Epithelial cell of proximal tubule (primary cell): ENCODE measurements around the gene C1QL4. TPM values are rescaled to one million over a fixed set of nuclear protein-coding genes. Genes with fewer than 3 reads are reported as not detected.
A peak's percentile ranks its signal among the peaks of the same experiment; 100 is the strongest.

Source experiments
- DNase-seq: peaks from one replicate; pipeline ENCODE4 v3.0.0-alpha.2; 2011; ENCODE audit warnings: low read depth
- H3K4me3 ChIP-seq: 2 replicates; pipeline ENCODE4 v1.5.1; 2011; ENCODE audit warnings: low read depth, mild to moderate bottlenecking, low read length
- total RNA-seq: library from RNA; depleted of rRNA; stranded (reverse); fragments of >200 nt; gene quantifications from 2 replicates; pipeline ENCODE4 v1.2.3, GENCODE V29; 2015
- TF ChIP-seq, protein P1 (sequence below): conservative IDR thresholded peaks from 2 replicates; pipeline ENCODE4 v1.5.1; 2012; ENCODE audit warnings: low read depth, mild to moderate bottlenecking, low read length

Gene C1QL4
- total RNA-seq, 1 donor from 2014 or later = not detected

- DNase-seq = no peak
- no peak overlapping the region for H3K4me3 ChIP-seq
- TF ChIP-seq, protein P1, sequence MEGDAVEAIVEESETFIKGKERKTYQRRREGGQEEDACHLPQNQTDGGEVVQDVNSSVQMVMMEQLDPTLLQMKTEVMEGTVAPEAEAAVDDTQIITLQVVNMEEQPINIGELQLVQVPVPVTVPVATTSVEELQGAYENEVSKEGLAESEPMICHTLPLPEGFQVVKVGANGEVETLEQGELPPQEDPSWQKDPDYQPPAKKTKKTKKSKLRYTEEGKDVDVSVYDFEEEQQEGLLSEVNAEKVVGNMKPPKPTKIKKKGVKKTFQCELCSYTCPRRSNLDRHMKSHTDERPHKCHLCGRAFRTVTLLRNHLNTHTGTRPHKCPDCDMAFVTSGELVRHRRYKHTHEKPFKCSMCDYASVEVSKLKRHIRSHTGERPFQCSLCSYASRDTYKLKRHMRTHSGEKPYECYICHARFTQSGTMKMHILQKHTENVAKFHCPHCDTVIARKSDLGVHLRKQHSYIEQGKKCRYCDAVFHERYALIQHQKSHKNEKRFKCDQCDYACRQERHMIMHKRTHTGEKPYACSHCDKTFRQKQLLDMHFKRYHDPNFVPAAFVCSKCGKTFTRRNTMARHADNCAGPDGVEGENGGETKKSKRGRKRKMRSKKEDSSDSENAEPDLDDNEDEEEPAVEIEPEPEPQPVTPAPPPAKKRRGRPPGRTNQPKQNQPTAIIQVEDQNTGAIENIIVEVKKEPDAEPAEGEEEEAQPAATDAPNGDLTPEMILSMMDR = no peak
Observed at GRCh38 chr12:49293056-49293956, 43.7 kb downstream of the C1QL4 start.

DNA sequence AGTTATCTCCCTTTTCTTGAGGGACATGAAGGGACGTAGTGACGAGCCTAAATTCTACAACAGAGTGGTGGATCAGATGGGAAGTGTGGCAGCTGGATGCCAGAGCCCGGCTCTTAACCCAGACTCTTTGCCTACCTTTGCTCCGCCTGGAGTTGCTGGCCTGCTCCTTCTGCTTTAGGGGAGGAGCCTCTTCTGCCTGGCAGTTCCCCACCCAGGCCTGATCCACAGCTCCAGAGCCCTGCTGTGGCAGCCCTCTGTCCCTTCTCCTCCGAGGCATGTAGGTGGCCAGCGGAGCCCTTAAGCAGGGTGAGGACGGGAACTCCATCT, 44.3 kb downstream of the C1QL4 start:
- TF ChIP-seq, protein P1 = no peak
- no peak overlapping the region for H3K4me3 ChIP-seq
- no peak for DNase-seq

GRCh38 chr12:49288922-49289555, 47.9 kb downstream of the C1QL4 start:
- no peak for DNase-seq
- no peak overlapping the region for H3K4me3 ChIP-seq
- TF ChIP-seq, protein P1 = no peak

GRCh38 chr12:49288412-49288853, 48.6 kb downstream of the C1QL4 start:
- DNase-seq = no peak
- no peak overlapping the region for H3K4me3 ChIP-seq
- TF ChIP-seq, protein P1 = peak; percentile 77

- DNase-seq = no peak
- TF ChIP-seq, protein P1 = no peak
- no peak overlapping the region for H3K4me3 ChIP-seq
Observed at GRCh38 chr12:49287876-49288275, 49.1 kb downstream of the C1QL4 start.

DNA sequence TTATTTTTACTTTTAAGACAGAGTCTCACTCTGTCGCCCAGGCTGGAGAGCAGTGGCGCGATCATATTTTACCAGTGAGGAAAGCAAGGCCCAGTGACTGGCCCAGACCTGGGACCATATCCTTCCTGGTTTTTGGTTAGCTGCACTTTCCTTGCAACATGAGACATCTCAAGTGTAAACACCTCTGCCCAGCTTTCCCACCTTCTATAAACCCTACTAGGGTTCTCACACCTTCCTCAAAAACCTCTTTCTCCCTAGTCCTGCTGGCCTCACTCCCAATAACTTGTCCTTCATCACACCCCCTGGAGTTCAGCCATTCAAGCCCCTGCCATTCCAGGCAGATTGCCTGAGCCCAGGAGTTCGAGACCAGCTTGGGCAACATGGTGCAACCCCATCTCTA, 52.3 kb downstream of the C1QL4 start:
- TF ChIP-seq, protein P1 = no peak
- no peak overlapping the region for H3K4me3 ChIP-seq
- no peak for DNase-seq
